Smooth muscle cell (in vitro differentiated cells): ENCODE measurements around the gene PDGFRA. TPM values are rescaled to one million over a fixed set of nuclear protein-coding genes. Genes with fewer than 3 reads are reported as not detected.
A peak's percentile ranks its signal among the peaks of the same experiment; 100 is the strongest.

Experiments
- DNase-seq: peaks from one replicate; lab custom pipeline; 2025; ENCODE audit not compliant: unreplicated experiment; lab: John Stamatoyannopoulos, UW
- H2AFZ ChIP-seq: fragments of 200-600 bp; sonication (generic); 2 replicates; pipeline ENCODE4 v1.6.0; 2016; ENCODE audit warnings: antibody characterized with exemption, low read depth, mild to moderate bottlenecking
- H3F3A ChIP-seq: fragments of 200-600 bp; sonication (generic); 2 replicates; pipeline ENCODE4 v1.6.0; 2017; ENCODE audit warnings: antibody characterized with exemption, low read depth
- H3K27ac ChIP-seq: fragments of 200-600 bp; sonication (generic); 2 replicates; pipeline ENCODE4 v1.5.1; 2016; ENCODE audit warnings: low read depth, mild to moderate bottlenecking
- H3K27me3 ChIP-seq: fragments of 200-600 bp; sonication (generic); 2 replicates; pipeline ENCODE4 v1.6.1; 2016; ENCODE audit warnings: low read depth, mild to moderate bottlenecking
- H3K36me3 ChIP-seq: fragments of 200-600 bp; sonication (generic); 2 replicates; pipeline ENCODE4 v1.5.1; 2016; ENCODE audit warnings: low read depth
- H3K4me1 ChIP-seq: fragments of 200-600 bp; sonication (generic); 2 replicates; pipeline ENCODE4 v1.5.1; 2016; ENCODE audit warnings: low read depth
- H3K4me2 ChIP-seq: fragments of 200-600 bp; sonication (generic); 2 replicates; pipeline ENCODE4 v1.6.0; 2016; ENCODE audit warnings: mild to moderate bottlenecking
- H3K4me3 ChIP-seq: fragments of 200-600 bp; sonication (generic); 2 replicates; pipeline ENCODE4 v1.5.1; 2016; ENCODE audit warnings: mild to moderate bottlenecking
- H3K79me2 ChIP-seq: fragments of 200-600 bp; sonication (generic); 2 replicates; pipeline ENCODE4 v1.6.0; 2016; ENCODE audit warnings: low read depth, mild to moderate bottlenecking
- H3K9ac ChIP-seq: fragments of 200-600 bp; sonication (generic); 2 replicates; pipeline ENCODE4 v1.6.0; 2016; ENCODE audit warnings: low read depth
- H3K9me3 ChIP-seq: fragments of 200-600 bp; sonication (generic); replicated peaks from 2 replicates; pipeline ENCODE4 v1.5.1; 2016; ENCODE audit warnings: low read depth
- H4K20me1 ChIP-seq: fragments of 200-600 bp; sonication (generic); 2 replicates; pipeline ENCODE4 v1.6.0; 2016; ENCODE audit warnings: low read depth
- CTCF ChIP-seq: fragments of 200-600 bp; sonication (generic); IDR thresholded peaks from 2 replicates; pipeline ENCODE4 v1.5.1; 2017; ENCODE audit warnings: borderline replicate concordance, mild to moderate bottlenecking, antibody characterized with exemption; ENCODE audit not compliant: insufficient read depth, poor library complexity, severe bottlenecking
- WGBS: methylation state at CpG from one replicate; pipeline ENCODE4 v1.1.7; 2016; ENCODE audit warnings: low lambda C conversion rate; 5-methylcytosine and 5-hydroxymethylcytosine counted together
- polyA plus RNA-seq: library from polyadenylated mRNA; unstranded; fragments of >200 nt; fragmentation: Nextera tagmentation; extraction: Ambion mirVana; gene quantifications from 2 replicates; pipeline ENCODE4 v1.2.1, GENCODE V29; 2016
- total RNA-seq: library from RNA; depleted of rRNA; stranded (reverse); fragments of >200 nt; gene quantifications from 2 replicates; pipeline ENCODE4 v1.2.3, GENCODE V29; 2014

PDGFRA gene
- total and polyA plus RNA-seq, 2 experiments from 2014 or later, result 111 to 281 TPM

GRCh38 chr4:54315561-54316538, 86.8 kb downstream of the PDGFRA start:
- no peaks in the 10 kb centered on the region for H3K36me3 ChIP-seq

GRCh38 chr4:54317690-54318089, 88.6 kb downstream of the PDGFRA start:
- DNase-seq, result no peak
- no peak for TF ChIP-seq CTCF
- H3K4me2 ChIP-seq, result no peak overlapping the region
- H3K9me3 ChIP-seq, result no peaks in the 10 kb centered on the region
- H3K27me3 ChIP-seq, result no peaks in the 10 kb centered on the region
- H3K4me1 ChIP-seq, result no peaks in the 10 kb centered on the region
- H3K9ac ChIP-seq, result no peak overlapping the region
- H3K27ac ChIP-seq, result no peak overlapping the region
- H2AFZ ChIP-seq, result no peak overlapping the region
- H3K36me3 ChIP-seq, result no peaks in the 10 kb centered on the region
- H3K79me2 ChIP-seq, result no peaks in the 10 kb centered on the region
- no peak overlapping the region for H3K4me3 ChIP-seq
- H3F3A ChIP-seq, result no peaks in the 10 kb centered on the region
- no peaks in the 10 kb centered on the region for H4K20me1 ChIP-seq
- WGBS, result 97% methylated on average over 2 of the region's 2 CpGs

More at GRCh38 chr4:54315561-54316538, 86.8 kb downstream of the PDGFRA start:
- no peak overlapping the region for H3K27ac ChIP-seq
- no peaks in the 10 kb centered on the region for H4K20me1 ChIP-seq
- no peak overlapping the region for H3K4me2 ChIP-seq
- no peak for TF ChIP-seq CTCF
- no peaks in the 10 kb centered on the region for H3K79me2 ChIP-seq
- WGBS, result 92% methylated on average over 4 of the region's 4 CpGs
- H3K9ac ChIP-seq, result no peak overlapping the region
- H3F3A ChIP-seq, result no peaks in the 10 kb centered on the region
- no peaks in the 10 kb centered on the region for H3K27me3 ChIP-seq
- no peak for DNase-seq
- no peak overlapping the region for H3K4me3 ChIP-seq
- H2AFZ ChIP-seq, result no peak overlapping the region
- no peaks in the 10 kb centered on the region for H3K9me3 ChIP-seq
- H3K4me1 ChIP-seq, result no peaks in the 10 kb centered on the region

- H2AFZ ChIP-seq, result peak overlapping the region; percentile 76
- no peaks in the 10 kb centered on the region for H3K9me3 ChIP-seq
- H3K4me3 ChIP-seq, result no peak overlapping the region
- H3K36me3 ChIP-seq, result no peaks in the 10 kb centered on the region
- no peak for DNase-seq
- peak; percentile 88 for TF ChIP-seq CTCF
- H3F3A ChIP-seq, result no peaks in the 10 kb centered on the region
- no peaks in the 10 kb centered on the region for H3K4me1 ChIP-seq
- H3K27me3 ChIP-seq, result no peaks in the 10 kb centered on the region
- no peak overlapping the region for H3K9ac ChIP-seq
- H4K20me1 ChIP-seq, result no peaks in the 10 kb centered on the region
- 25% methylated on average over 5 of the region's 5 CpGs for WGBS
- no peak overlapping the region for H3K4me2 ChIP-seq
- H3K27ac ChIP-seq, result no peak overlapping the region
- no peaks in the 10 kb centered on the region for H3K79me2 ChIP-seq
Measured at GRCh38 chr4:54318904-54319303, 89.8 kb downstream of the PDGFRA start.
